ENCODE results near the gene GP1BA. TPM values are rescaled to one million over a fixed set of nuclear protein-coding genes. Genes with fewer than 3 reads are reported as not detected.
"Not testable (repeated sequence)": the region's sequence is repeated elsewhere in the genome, so short reads cannot be mapped to it uniquely, and the experiment has no call there.

The GP1BA gene
- total RNA-seq, 2 donors from 2014 or later: 0.26 TPM; not detected in 1

DNA sequence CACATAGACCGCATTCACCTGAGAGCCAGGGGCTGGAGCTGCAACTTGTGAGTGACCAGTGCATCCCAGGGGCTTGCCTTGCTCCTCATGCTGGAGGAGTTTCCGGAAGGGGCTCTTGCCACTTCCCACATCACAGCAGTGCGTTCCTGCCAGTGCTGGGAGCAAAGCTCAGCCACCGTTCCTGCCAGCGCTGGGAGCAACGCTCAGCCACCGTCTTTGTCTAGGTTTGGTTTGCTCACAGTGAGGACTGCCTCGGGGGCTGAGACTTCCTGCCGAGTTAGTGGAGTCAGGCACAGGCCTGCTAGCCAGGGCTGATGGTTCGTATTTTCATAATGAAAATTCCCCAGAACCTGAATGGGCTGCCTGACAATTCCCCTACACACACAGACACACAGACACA is 23.8 kb upstream of the GP1BA start:
- no peak overlapping the region for H3K27ac Mint-ChIP-seq
- no peak overlapping the region for H3K4me3 Mint-ChIP-seq
- H3K4me1 Mint-ChIP-seq (ENCODE audit: low read depth): peaks cover 6% of the 10 kb centered on the region
- no peaks in the 10 kb centered on the region for H3K9me3 Mint-ChIP-seq
- no peaks in the 10 kb centered on the region for H3K27me3 Mint-ChIP-seq (ENCODE audit: low read depth)
- ATAC-seq (replicated peaks in 1 of 2) (peak; percentile 30), DNase-seq (no peak)
- no peaks in the 10 kb centered on the region for H3K36me3 Mint-ChIP-seq (ENCODE audit: insufficient read depth in 2 of 2)

GRCh38 chr17:4908711-4909496 is 23.2 kb upstream of the GP1BA start:
- Mint-ChIP-seq H3K27ac (no peak overlapping the region), H3K4me1 (ENCODE audit: low read depth) (peaks cover under 1% of the 10 kb centered on the region), H3K27me3 (ENCODE audit: low read depth) (no peaks in the 10 kb centered on the region), H3K36me3 (ENCODE audit: insufficient read depth in 2 of 2) (no peaks in the 10 kb centered on the region), H3K9me3 (no peaks in the 10 kb centered on the region), H3K4me3 (no peak overlapping the region)
- ATAC-seq (replicated peaks in 1 of 2): peak; percentile 96 to 98
- peak; percentile 82 to 84 for DNase-seq

GRCh38 chr17:4913994-4914393 is 18.1 kb upstream of the GP1BA start:
- Mint-ChIP-seq H3K4me3 (no peak overlapping the region), H3K27me3 (ENCODE audit: low read depth) (no peaks in the 10 kb centered on the region), H3K4me1 (ENCODE audit: low read depth) (no peaks in the 10 kb centered on the region), H3K9me3 (no peaks in the 10 kb centered on the region), H3K27ac (no peak overlapping the region), H3K36me3 (ENCODE audit: insufficient read depth in 2 of 2) (no peaks in the 10 kb centered on the region)
- DNase-seq (no peak), ATAC-seq (replicated peaks in 1 of 2) (no peak)

- H3K36me3 Mint-ChIP-seq (ENCODE audit: insufficient read depth in 2 of 2); ATAC-seq (replicated peaks in 1 of 2); H3K27ac Mint-ChIP-seq; DNase-seq; H3K9me3 Mint-ChIP-seq; H3K4me3 Mint-ChIP-seq; H3K27me3 Mint-ChIP-seq (ENCODE audit: low read depth); H3K4me1 Mint-ChIP-seq (ENCODE audit: low read depth): not testable (repeated sequence)
Observed at GRCh38 chr17:4914551-4914950, 17.5 kb upstream of the GP1BA start.

DNA sequence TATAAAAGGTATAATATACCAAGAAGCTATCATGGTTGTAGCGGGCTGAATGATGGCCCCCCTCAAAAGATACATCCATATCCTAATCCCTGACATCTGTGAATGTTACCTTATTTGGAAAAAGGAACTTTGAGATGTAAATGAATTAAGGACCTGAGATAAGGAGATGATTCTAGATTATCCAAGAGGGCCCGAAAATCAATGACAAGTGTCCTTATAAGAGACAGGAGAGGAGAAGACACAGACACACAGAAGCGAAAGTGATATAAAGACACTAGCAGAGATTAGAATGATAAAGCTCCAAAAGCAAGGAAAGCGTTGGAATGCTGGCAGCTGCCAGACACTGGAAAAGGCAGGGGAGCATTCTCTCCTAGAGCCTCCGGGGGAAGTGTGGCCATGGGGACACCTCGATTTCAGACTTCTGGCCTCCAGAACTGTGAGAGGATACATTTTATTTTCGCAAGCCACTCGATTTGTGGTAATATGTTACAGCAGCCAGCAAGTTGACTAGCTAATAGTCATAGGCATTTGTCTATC is 12.5 kb upstream of the GP1BA start:
- Mint-ChIP-seq H3K4me3 (no peak overlapping the region), H3K4me1 (ENCODE audit: low read depth) (peaks cover 4% of the 10 kb centered on the region), H3K36me3 (ENCODE audit: insufficient read depth in 2 of 2) (no peaks in the 10 kb centered on the region), H3K27ac (no peak overlapping the region), H3K9me3 (no peaks in the 10 kb centered on the region), H3K27me3 (ENCODE audit: low read depth) (no peaks in the 10 kb centered on the region)
- DNase-seq (no peak), ATAC-seq (replicated peaks in 1 of 2) (no peak)

DNA sequence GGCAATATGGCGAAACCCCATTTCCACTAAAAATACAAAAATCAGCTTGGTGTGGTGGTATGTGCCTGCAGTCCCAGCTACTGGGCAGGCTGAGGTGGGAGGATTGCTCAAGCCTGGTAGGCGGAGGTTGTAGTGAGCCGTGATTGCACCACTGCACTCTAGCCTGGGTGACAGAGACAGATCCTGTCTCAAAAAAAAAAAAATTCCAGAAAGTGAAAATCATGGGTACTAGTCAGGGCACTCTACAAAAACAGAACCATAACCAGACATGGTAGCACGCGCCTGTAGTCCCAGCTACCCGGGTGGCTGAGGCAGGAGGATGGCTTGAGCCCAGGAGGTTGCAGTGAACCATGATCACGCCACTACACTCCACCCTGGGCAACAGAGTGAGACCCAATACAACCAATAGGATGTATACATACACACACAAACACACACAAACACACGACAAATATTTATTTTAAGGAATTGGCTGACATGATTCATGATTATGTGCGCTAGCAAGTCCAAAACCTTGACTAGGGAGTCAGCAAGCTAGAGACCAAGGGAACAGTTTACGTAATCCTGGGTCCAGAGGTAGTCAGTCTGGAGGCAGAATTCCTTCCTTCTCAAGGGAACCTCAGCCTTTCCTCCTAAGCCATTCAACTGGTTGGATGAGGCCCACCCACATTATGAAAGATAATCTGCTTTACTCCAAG is 11.6 kb upstream of the GP1BA start:
- DNase-seq (no peak), ATAC-seq (replicated peaks in 1 of 2) (no peak)
- Mint-ChIP-seq H3K9me3 (no peaks in the 10 kb centered on the region), H3K27me3 (ENCODE audit: low read depth) (no peaks in the 10 kb centered on the region), H3K4me3 (no peak overlapping the region), H3K27ac (no peak overlapping the region), H3K36me3 (ENCODE audit: insufficient read depth in 2 of 2) (no peaks in the 10 kb centered on the region), H3K4me1 (ENCODE audit: low read depth) (peaks cover 4% of the 10 kb centered on the region)

DNA sequence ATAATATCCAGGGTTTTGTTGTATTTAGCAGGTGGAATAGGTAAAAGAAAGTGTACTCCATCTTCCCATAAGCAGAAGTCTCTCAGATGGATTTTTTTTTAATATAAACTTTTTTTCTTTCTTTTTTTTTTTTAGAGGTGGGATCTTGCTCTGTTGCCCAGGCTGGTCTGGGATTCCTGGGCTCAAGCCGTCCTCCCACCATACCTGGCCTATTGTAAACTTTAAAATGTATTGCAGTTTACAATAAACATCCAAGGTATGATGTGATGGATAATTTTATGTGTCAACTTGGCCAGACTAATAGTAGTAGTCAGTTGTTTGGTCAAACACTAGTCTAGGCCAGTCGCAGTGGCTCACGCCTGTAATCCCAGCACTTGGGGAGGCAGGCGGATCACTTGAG is 10.8 kb upstream of the GP1BA start:
- DNase-seq (no peak), ATAC-seq (replicated peaks in 1 of 2) (no peak)
- Mint-ChIP-seq H3K9me3 (no peaks in the 10 kb centered on the region), H3K4me1 (ENCODE audit: low read depth) (peaks cover 4% of the 10 kb centered on the region), H3K36me3 (ENCODE audit: insufficient read depth in 2 of 2) (no peaks in the 10 kb centered on the region), H3K27ac (no peak overlapping the region), H3K27me3 (ENCODE audit: low read depth) (no peaks in the 10 kb centered on the region), H3K4me3 (no peak overlapping the region)

GRCh38 chr17:4926577-4927335 is 5.3 kb upstream of the GP1BA start:
- not testable (repeated sequence) for H3K27me3 Mint-ChIP-seq (ENCODE audit: low read depth); DNase-seq; H3K27ac Mint-ChIP-seq; H3K4me1 Mint-ChIP-seq (ENCODE audit: low read depth); H3K9me3 Mint-ChIP-seq; ATAC-seq (replicated peaks in 1 of 2); H3K36me3 Mint-ChIP-seq (ENCODE audit: insufficient read depth in 2 of 2)
- H3K4me3 Mint-ChIP-seq: peak overlapping the region in 1 of 2 donors; percentile 55

GRCh38 chr17:4928881-4929280 is 3.2 kb upstream of the GP1BA start:
- H3K36me3 Mint-ChIP-seq (ENCODE audit: insufficient read depth in 2 of 2): peaks cover 2 to 10% of the 10 kb centered on the region in 2 donors
- H3K4me3 Mint-ChIP-seq: no peak overlapping the region
- ATAC-seq (replicated peaks in 1 of 2) (no peak), DNase-seq (no peak)
- no peak overlapping the region for H3K27ac Mint-ChIP-seq
- H3K27me3 Mint-ChIP-seq (ENCODE audit: low read depth): no peaks in the 10 kb centered on the region
- no peaks in the 10 kb centered on the region for H3K9me3 Mint-ChIP-seq
- peaks cover 6% of the 10 kb centered on the region for H3K4me1 Mint-ChIP-seq (ENCODE audit: low read depth)

DNA sequence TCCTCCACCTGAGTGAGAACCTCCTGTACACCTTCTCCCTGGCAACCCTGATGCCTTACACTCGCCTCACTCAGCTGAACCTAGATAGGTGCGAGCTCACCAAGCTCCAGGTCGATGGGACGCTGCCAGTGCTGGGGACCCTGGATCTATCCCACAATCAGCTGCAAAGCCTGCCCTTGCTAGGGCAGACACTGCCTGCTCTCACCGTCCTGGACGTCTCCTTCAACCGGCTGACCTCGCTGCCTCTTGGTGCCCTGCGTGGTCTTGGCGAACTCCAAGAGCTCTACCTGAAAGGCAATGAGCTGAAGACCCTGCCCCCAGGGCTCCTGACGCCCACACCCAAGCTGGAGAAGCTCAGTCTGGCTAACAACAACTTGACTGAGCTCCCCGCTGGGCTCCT is 679 bp downstream of the GP1BA start:
- no peak for DNase-seq
- peaks cover 8% of the 10 kb centered on the region for H3K4me1 Mint-ChIP-seq (ENCODE audit: low read depth)
- H3K27ac Mint-ChIP-seq: no peak overlapping the region

DNA sequence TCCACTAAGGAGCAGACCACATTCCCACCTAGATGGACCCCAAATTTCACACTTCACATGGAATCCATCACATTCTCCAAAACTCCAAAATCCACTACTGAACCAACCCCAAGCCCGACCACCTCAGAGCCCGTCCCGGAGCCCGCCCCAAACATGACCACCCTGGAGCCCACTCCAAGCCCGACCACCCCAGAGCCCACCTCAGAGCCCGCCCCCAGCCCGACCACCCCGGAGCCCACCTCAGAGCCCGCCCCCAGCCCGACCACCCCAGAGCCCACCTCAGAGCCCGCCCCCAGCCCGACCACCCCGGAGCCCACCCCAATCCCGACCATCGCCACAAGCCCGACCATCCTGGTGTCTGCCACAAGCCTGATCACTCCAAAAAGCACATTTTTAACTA is 1.6 kb downstream of the GP1BA start:
- H3K4me1 Mint-ChIP-seq (ENCODE audit: low read depth): peaks cover 14% of the 10 kb centered on the region
- no peak overlapping the region for H3K27ac Mint-ChIP-seq
- peaks cover 2 to 20% of the 10 kb centered on the region in 2 donors for H3K36me3 Mint-ChIP-seq (ENCODE audit: insufficient read depth in 2 of 2)
- peak overlapping the region in 1 of 2 donors; percentile 19 for H3K4me3 Mint-ChIP-seq
- no peaks in the 10 kb centered on the region for H3K27me3 Mint-ChIP-seq (ENCODE audit: low read depth)
- no peak for DNase-seq
- no peak for ATAC-seq (replicated peaks in 1 of 2)
- H3K9me3 Mint-ChIP-seq: no peaks in the 10 kb centered on the region

More for the DNA sequence above, 679 bp downstream of the GP1BA start:
- Mint-ChIP-seq H3K4me3 (no peak overlapping the region), H3K36me3 (ENCODE audit: insufficient read depth in 2 of 2) (peaks cover 0 to 22% of the 10 kb centered on the region in 2 donors), H3K27me3 (ENCODE audit: low read depth) (no peaks in the 10 kb centered on the region), H3K9me3 (no peaks in the 10 kb centered on the region)
- ATAC-seq (replicated peaks in 1 of 2): peak in 1 of 2 donors; percentile 11

DNA sequence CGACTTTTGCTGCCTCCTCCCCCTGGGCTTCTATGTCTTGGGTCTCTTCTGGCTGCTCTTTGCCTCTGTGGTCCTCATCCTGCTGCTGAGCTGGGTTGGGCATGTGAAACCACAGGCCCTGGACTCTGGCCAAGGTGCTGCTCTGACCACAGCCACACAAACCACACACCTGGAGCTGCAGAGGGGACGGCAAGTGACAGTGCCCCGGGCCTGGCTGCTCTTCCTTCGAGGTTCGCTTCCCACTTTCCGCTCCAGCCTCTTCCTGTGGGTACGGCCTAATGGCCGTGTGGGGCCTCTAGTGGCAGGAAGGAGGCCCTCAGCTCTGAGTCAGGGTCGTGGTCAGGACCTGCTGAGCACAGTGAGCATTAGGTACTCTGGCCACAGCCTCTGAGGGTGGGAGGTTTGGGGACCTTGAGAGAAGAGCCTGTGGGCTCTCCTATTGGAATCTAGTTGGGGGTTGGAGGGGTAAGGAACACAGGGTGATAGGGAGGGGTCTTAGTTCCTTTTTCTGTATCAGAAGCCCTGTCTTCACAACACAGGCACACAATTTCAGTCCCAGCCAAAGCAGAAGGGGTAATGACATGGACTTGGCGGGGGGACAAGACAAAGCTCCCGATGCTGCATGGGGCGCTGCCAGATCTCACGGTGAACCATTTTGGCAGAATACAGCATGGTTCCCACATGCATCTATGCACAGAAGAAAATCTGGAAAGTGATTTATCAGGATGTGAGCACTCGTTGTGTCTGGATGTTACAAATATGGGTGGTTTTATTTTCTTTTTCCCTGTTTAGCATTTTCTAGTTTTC is 2.3 kb downstream of the GP1BA start:
- H3K27me3 Mint-ChIP-seq (ENCODE audit: low read depth): no peaks in the 10 kb centered on the region
- DNase-seq: peak in 1 of 2 donors; percentile 28
- peaks cover 21% of the 10 kb centered on the region for H3K4me1 Mint-ChIP-seq (ENCODE audit: low read depth)
- peak; percentile 54 to 76 for ATAC-seq (replicated peaks in 1 of 2)
- H3K36me3 Mint-ChIP-seq (ENCODE audit: insufficient read depth in 2 of 2): peaks cover 2 to 16% of the 10 kb centered on the region in 2 donors
- H3K9me3 Mint-ChIP-seq: no peaks in the 10 kb centered on the region
- H3K27ac Mint-ChIP-seq: peak overlapping the region; percentile 55
- H3K4me3 Mint-ChIP-seq: peak overlapping the region; percentile 2 to 39

Data from activated T-cell treated with anti-CD3 and anti-CD28 coated beads, Interleukin-2, amount 50 U/mL, for 72 hours (primary cell).